GM12864 (cell line): ENCODE results near the gene TENT5C.

Experiments
- DNase-seq: peaks from one replicate; pipeline ENCODE4 v3.0.0-alpha.2; 2011; ENCODE audit warnings: low read depth
- H3K4me3 ChIP-seq: 2 replicates; pipeline ENCODE4 v1.5.1; 2011; ENCODE audit warnings: mild to moderate bottlenecking, low read depth, low read length, control low read depth
- TF ChIP-seq, protein P1 (sequence below): IDR thresholded peaks from 2 replicates; pipeline ENCODE4 v1.5.1; 2011; ENCODE audit warnings: low read depth, mild to moderate bottlenecking, moderate library complexity, low read length, control low read depth, inconsistent platforms; ENCODE audit errors: missing control alignments

The TENT5C gene

DNA sequence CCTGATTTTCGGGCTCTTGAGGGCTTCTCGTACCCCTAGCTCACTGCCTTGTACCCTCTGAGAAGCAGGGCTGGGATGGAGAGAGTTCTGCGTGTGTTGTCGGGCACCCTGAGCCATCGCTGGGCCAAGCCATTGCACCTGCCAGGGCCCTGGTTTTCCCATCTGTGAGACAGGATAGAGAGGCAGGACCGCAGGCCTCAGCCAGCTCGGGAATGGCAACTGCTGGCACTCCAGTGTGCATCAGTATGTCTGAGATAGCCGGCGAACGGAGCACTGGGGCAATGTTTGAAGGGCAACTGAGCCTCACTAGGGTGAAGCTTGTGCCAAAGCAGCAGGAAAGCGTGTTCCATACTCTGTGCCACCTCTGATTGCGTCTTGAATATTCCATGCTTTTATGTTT, 66.9 kb downstream of the TENT5C start:
- DNase-seq = no peak
- H3K4me3 ChIP-seq = no peak overlapping the region
- TF ChIP-seq, protein P1, sequence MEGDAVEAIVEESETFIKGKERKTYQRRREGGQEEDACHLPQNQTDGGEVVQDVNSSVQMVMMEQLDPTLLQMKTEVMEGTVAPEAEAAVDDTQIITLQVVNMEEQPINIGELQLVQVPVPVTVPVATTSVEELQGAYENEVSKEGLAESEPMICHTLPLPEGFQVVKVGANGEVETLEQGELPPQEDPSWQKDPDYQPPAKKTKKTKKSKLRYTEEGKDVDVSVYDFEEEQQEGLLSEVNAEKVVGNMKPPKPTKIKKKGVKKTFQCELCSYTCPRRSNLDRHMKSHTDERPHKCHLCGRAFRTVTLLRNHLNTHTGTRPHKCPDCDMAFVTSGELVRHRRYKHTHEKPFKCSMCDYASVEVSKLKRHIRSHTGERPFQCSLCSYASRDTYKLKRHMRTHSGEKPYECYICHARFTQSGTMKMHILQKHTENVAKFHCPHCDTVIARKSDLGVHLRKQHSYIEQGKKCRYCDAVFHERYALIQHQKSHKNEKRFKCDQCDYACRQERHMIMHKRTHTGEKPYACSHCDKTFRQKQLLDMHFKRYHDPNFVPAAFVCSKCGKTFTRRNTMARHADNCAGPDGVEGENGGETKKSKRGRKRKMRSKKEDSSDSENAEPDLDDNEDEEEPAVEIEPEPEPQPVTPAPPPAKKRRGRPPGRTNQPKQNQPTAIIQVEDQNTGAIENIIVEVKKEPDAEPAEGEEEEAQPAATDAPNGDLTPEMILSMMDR = no peak

DNA sequence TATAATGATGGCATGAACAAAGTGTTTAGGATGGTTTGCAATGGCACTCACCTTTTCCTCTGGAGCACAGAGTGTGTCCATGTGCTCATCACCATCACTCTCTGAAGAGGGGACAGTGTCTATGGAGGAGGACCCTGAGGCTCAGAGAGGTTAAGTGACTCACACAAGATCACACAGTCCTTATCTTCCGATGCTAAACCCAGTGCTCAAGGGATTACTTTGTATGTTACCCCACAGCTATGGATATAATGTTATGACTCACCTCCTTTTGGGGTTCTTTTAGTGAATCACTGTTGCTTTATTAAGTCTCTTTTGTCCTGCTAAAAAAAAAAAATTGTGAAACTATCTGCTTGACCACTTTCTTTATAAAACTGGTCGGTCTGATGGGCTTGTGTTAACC, 67.6 kb downstream of the TENT5C start:
- TF ChIP-seq, protein P1 = no peak
- no peak overlapping the region for H3K4me3 ChIP-seq
- no peak for DNase-seq

DNA sequence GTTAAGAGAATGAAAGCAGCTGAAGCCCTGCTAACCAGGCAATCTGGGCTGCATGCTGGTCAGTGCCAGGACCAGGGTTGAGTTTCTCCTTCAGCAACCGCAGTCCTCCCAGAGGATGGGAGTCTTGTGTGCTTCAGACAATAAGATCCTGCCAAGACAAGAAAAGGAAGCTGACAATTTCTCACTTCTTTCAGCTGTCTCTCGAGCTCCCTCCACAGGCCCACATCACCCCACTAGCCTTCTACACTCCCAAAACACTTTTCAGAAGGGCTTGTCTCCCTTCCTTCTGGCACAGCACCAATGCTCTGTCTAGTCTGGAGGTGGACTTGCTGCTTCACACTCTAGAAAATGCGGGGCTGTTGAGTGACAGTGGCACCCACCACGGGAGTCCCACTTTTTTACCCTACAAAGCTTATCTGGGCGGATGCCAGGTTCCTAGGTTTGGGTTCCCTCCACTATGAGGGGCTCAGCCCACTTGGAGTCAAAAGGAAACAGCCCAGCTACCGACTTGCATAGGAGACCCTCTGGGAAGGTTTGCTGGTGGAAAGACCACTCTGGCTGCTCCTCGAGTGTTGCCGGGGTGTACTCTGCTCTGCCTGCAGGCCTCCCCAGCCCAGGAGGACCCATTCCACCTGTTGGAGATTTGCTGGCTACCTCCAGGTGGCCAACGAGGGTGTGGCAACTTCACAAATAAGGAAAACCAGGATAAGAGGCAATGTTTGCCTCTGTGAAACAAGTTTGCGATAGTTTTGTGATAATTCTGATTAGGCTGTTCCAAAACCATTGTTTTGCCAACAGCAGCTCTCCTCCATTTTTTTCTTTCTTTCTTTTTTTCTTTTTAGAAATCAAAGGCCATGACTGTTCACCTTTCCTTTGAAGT, 68.9 kb downstream of the TENT5C start:
- H3K4me3 ChIP-seq = no peak overlapping the region
- DNase-seq = no peak
- TF ChIP-seq, protein P1 = peak; percentile 85

DNA sequence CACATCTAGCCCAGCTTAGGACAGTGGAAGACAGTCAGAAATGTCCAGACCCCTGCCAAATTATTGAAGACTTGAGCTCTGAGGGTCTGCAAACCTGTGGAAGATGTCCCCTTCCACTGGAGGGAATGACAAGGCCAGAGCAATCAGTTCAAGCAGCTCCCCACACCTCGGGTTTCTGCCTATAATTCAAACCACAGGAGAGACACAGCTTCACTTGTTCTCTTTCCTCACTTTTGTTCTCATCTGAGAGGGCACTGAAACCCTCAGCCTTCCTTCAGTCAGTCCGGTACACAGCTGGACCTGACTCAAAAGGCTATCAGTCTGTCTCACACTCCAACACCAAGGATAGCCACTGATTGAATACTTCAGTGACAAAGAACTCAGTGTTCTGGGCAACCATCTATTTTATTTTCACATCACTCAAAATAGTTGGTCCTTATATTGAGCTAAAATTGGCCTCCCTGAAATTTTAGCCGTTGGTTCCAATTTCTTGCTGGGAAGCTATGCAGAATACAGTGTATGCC, 70.1 kb downstream of the TENT5C start:
- no peak overlapping the region for H3K4me3 ChIP-seq
- TF ChIP-seq, protein P1 = no peak
- no peak for DNase-seq

DNA sequence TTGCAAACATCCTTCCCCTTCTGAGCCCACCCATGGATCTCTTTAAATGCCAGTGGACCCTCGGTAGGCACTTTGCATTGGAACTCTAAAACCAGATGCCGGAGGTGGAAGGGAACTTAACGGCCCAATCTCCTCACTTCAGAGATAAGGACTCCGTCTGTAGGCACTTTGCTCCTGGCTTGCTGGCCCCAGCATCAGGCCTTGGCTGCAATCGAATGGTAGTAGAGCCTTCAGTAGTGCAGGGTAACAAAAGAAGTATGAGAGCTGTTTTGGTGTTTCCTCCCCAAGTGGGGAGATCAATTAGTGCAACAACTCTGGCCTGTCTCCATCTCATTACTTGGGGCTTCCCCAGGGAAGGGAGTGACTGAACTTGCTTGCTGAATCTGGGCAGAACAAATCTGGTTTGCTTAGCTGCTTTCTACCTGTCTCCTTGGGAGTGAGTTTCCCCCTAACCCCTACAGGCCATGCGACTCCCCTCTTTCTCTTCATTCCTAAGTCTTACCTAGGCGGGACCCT, 70.8 kb downstream of the TENT5C start:
- DNase-seq = no peak
- no peak overlapping the region for H3K4me3 ChIP-seq
- TF ChIP-seq, protein P1 = peak; percentile 31
